ENCODE results near the gene ASPDH. TPM values are rescaled to one million over a fixed set of nuclear protein-coding genes. Genes with fewer than 3 reads are reported as not detected.
"Not testable (repeated sequence)": the region's sequence is repeated elsewhere in the genome, so short reads cannot be mapped to it uniquely, and the experiment has no call there.

Gene ASPDH
- total RNA-seq, 1 experiment from 2014 or later = not detected

GRCh38 chr19:50549059-50549926 lies 35.6 kb upstream of the ASPDH start:
- in situ Hi-C loops (cut with HindIII; ENCODE audit: low pct_unique_long_range_greater_than_20kb, low sequenced_read_pairs) = no loop called here
- no peak for DNase-seq (ENCODE audit: low read depth)

- in situ Hi-C loops (cut with HindIII; ENCODE audit: low pct_unique_long_range_greater_than_20kb, low sequenced_read_pairs) = no loop called here
- no peak for DNase-seq (ENCODE audit: low read depth)
Measured at GRCh38 chr19:50548191-50549058, 34.7 kb upstream of the ASPDH start.

- in situ Hi-C loops (cut with HindIII; ENCODE audit: low pct_unique_long_range_greater_than_20kb, low sequenced_read_pairs) = no loop called here
Measured at GRCh38 chr19:50547385-50548190, 33.9 kb upstream of the ASPDH start.

GRCh38 chr19:50546527-50547221 lies 33.0 kb upstream of the ASPDH start:
- in situ Hi-C loops (cut with HindIII; ENCODE audit: low pct_unique_long_range_greater_than_20kb, low sequenced_read_pairs) = no loop called here
- DNase-seq (ENCODE audit: low read depth) = no peak

More at GRCh38 chr19:50547385-50548190, 33.9 kb upstream of the ASPDH start:
- DNase-seq (ENCODE audit: low read depth) = no peak

DNA sequence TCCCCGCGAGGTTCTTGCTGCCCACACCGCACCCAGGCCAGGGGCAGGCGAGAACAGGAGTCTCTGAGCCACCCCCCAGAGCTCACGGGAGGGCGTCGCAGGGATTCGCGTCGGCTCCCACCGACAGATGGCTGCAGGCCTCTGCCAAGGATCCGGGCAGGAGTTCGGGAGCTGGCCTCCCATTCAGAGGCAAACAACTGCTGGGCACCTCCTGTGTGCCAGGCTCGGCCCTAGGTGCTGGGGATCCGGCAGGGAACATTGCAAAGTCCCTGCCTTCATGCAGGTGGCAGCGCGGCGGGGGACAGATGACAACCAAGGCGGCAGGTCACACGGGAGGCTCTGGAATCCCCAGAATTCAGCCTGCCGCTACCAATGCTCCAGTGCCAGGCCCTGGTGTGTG lies 29.2 kb upstream of the ASPDH start:
- no peak for DNase-seq (ENCODE audit: low read depth)

GRCh38 chr19:50537769-50538230 lies 24.1 kb upstream of the ASPDH start:
- in situ Hi-C loops (cut with HindIII; ENCODE audit: low pct_unique_long_range_greater_than_20kb, low sequenced_read_pairs) = no loop called here
- peak; percentile 73 for DNase-seq (ENCODE audit: low read depth)

More for the DNA sequence above, 29.2 kb upstream of the ASPDH start:
- in situ Hi-C loops (cut with HindIII; ENCODE audit: low pct_unique_long_range_greater_than_20kb, low sequenced_read_pairs) = no loop called here

DNA sequence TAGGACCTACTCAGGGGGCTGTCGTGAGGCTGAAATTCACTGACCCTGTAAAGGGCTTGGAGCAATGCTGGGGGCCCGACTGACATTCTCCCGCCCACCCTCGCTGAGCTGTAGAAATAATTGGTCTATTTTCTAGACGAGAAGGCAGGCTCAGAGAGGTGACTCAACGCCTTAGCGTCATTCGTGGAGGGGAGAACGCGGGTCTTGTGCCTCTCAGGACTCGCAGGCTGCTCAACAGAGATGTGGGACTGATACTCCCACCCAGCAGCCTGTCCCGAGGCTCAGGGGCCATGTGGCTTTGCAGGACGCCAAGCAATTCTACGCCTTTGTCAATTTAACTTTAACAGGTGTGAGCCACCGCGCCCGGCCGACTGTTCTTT lies 23.6 kb upstream of the ASPDH start:
- in situ Hi-C loops (cut with HindIII; ENCODE audit: low pct_unique_long_range_greater_than_20kb, low sequenced_read_pairs) = no loop called here
- no peak for DNase-seq (ENCODE audit: low read depth)

DNA sequence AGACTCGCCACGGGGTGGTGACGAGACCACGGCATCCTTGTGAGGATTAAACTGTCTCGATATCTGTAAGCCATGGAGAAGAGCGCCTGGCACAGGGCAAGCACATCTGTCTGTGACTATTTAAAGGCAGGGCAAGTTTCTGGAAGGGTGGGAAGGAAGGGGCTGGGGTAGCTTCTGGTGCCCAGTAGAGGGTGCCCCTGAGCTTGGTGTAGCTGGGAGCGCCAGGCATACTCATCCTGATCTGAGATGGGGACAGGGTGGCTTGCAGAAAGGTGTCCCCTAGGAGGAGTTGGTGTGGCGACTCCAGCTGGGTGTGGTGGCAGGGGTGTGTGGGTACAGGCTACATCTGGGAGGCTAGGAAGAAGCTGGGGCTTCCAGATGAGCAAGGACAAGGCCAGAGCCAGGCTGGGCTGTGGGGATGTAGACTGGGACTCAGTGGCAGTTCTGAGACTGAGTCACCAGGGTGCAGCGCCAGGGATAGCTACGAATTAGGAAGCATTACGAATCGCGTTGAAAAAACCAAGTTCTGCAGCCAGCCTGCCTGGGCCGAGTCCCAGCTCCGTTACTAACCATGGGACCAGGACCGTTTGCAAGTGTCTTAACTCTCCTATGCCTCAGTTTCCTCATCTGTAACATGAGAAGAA lies 23.1 kb upstream of the ASPDH start:
- DNase-seq (ENCODE audit: low read depth) = no peak
- in situ Hi-C loops (cut with HindIII; ENCODE audit: low pct_unique_long_range_greater_than_20kb, low sequenced_read_pairs) = no loop called here

- in situ Hi-C loops (cut with HindIII; ENCODE audit: low pct_unique_long_range_greater_than_20kb, low sequenced_read_pairs) = no loop called here
Measured at GRCh38 chr19:50535672-50536187, 22.0 kb upstream of the ASPDH start.

GRCh38 chr19:50534478-50534877 lies 20.8 kb upstream of the ASPDH start:
- in situ Hi-C loops (cut with HindIII; ENCODE audit: low pct_unique_long_range_greater_than_20kb, low sequenced_read_pairs) = no loop called here
- no peak for DNase-seq (ENCODE audit: low read depth)

More at GRCh38 chr19:50535672-50536187, 22.0 kb upstream of the ASPDH start:
- DNase-seq (ENCODE audit: low read depth) = no peak

- DNase-seq (ENCODE audit: low read depth) = no peak
- in situ Hi-C loops (cut with HindIII; ENCODE audit: low pct_unique_long_range_greater_than_20kb, low sequenced_read_pairs) = no loop called here
Measured at GRCh38 chr19:50532952-50533351, 19.2 kb upstream of the ASPDH start.

GRCh38 chr19:50531171-50531612 lies 17.5 kb upstream of the ASPDH start:
- DNase-seq (ENCODE audit: low read depth) = no peak
- in situ Hi-C loops (cut with HindIII; ENCODE audit: low pct_unique_long_range_greater_than_20kb, low sequenced_read_pairs) = no loop called here

GRCh38 chr19:50528052-50528451 lies 14.3 kb upstream of the ASPDH start:
- in situ Hi-C loops (cut with HindIII; ENCODE audit: low pct_unique_long_range_greater_than_20kb, low sequenced_read_pairs); DNase-seq (ENCODE audit: low read depth): not testable (repeated sequence)

DNA sequence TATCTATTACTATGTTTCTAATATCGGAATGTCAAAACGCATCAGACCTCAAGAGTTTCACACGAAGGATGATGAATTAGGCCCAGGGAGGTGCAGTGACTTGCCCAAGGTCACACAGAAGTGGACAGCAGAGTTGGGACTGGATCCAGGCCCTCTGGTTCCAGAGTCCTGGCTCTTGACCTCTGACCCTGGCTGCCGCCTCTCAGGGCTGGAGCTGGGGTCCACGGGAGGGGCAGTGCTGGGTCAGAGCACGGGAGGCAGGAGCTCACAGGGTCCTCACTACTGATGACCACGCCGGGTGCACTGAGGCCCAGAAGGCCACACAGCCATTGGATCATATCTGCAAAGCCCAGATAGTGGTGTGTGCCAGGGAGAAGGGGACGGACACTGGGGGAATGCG lies 9.2 kb upstream of the ASPDH start:
- in situ Hi-C loops (cut with HindIII; ENCODE audit: low pct_unique_long_range_greater_than_20kb, low sequenced_read_pairs) = no loop called here
- no peak for DNase-seq (ENCODE audit: low read depth)

GRCh38 chr19:50520822-50521465 lies 7.2 kb upstream of the ASPDH start:
- in situ Hi-C loops (cut with HindIII; ENCODE audit: low pct_unique_long_range_greater_than_20kb, low sequenced_read_pairs) = no loop called here
- no peak for DNase-seq (ENCODE audit: low read depth)

GRCh38 chr19:50519006-50519575 lies 5.4 kb upstream of the ASPDH start:
- no peak for DNase-seq (ENCODE audit: low read depth)
- in situ Hi-C loops (cut with HindIII; ENCODE audit: low pct_unique_long_range_greater_than_20kb, low sequenced_read_pairs) = no loop called here
